ENCODE data around the gene PALD1. TPM values are rescaled to one million over a fixed set of nuclear protein-coding genes. Genes with fewer than 3 reads are reported as not detected.

Gene PALD1
- total and polyA plus RNA-seq, 7 donors = 1.8 to 33.8 (median 13.9) TPM

DNA sequence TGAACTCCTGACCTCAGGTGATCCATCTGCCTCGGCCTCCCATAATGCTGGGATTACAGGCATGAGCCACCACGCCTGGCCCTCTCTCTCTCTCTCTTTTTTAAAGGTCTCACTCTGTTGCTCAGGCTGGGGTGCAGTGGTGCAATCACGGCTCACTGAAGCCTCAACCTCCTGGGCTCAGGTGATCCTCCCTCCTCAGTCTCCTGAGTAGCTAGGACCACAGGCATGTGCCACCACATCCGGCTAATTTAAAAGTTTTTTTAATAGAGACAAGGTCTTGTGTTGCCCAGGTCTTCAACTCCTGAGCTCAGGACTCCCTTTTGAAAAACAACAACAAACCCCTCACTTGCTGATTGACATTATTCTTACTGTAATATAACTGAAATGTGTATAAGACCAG, 11.6 kb downstream of the PALD1 start:
- Histone ChIP-seq H3K27me3 (no peaks in the 10 kb centered on the region), H3K4me1 (peaks cover 0 to 80% (median 35%) of the 10 kb centered on the region in 4 donors), H3K4me3 (no peak overlapping the region), H3K9me3 (no peaks in the 10 kb centered on the region), H3K27ac (peak overlapping the region in 2 of 4 donors; percentile 61 to 84), H3K36me3 (peaks cover 0 to 10% (median 0%) of the 10 kb centered on the region in 4 donors)
- TF ChIP-seq, protein P1, sequence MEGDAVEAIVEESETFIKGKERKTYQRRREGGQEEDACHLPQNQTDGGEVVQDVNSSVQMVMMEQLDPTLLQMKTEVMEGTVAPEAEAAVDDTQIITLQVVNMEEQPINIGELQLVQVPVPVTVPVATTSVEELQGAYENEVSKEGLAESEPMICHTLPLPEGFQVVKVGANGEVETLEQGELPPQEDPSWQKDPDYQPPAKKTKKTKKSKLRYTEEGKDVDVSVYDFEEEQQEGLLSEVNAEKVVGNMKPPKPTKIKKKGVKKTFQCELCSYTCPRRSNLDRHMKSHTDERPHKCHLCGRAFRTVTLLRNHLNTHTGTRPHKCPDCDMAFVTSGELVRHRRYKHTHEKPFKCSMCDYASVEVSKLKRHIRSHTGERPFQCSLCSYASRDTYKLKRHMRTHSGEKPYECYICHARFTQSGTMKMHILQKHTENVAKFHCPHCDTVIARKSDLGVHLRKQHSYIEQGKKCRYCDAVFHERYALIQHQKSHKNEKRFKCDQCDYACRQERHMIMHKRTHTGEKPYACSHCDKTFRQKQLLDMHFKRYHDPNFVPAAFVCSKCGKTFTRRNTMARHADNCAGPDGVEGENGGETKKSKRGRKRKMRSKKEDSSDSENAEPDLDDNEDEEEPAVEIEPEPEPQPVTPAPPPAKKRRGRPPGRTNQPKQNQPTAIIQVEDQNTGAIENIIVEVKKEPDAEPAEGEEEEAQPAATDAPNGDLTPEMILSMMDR (IDR thresholded peaks at IDR 0.05) = no peak
- no peak for TF ChIP-seq POLR2A (IDR thresholded peaks at IDR 0.05)
- no peak for TF ChIP-seq POLR2AphosphoS5 (IDR thresholded peaks at IDR 0.05)
- no peak for TF ChIP-seq EP300 (IDR thresholded peaks at IDR 0.05)
- 83 to 90% methylated on average over 4 of the region's 4 CpGs for WGBS, 2 donors
- no peak for DNase-seq
- intact Hi-C loops (cut with DNase I) = no loop called here

DNA sequence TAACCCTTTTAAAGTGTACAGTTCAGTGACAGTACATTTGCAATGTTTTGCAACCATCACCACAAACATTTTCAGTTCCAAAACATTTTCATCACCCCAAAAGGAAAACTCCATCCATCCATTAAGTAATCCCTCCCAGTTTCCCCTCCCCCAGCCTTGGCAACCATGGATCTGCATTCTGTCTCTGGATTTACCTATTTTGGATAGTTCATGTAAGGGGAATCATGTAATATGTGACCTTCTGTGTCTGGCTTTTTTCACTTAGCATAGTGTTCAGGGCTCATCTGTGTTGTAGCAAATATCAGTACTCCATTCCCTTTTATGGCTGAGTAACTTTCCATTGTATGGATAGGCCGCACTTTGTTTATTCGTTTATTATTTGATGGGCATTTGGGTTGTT, 13.0 kb downstream of the PALD1 start:
- Histone ChIP-seq H3K4me1 (peaks cover 0 to 68% (median 35%) of the 10 kb centered on the region in 4 donors), H3K27me3 (no peaks in the 10 kb centered on the region), H3K27ac (peak overlapping the region in 3 of 4 donors; percentile 41 to 84 (median 61)), H3K4me3 (no peak overlapping the region), H3K9me3 (no peaks in the 10 kb centered on the region), H3K36me3 (no peaks in the 10 kb centered on the region)
- intact Hi-C loops (cut with DNase I) = no loop called here
- DNase-seq = peak; percentile 82
- 93 to 94% methylated on average over 2 of the region's 2 CpGs for WGBS, 2 donors
- TF ChIP-seq, protein P1 (IDR thresholded peaks at IDR 0.05) = no peak
- TF ChIP-seq POLR2AphosphoS5 (IDR thresholded peaks at IDR 0.05) = peak; percentile 73 to 88 (median 78)
- TF ChIP-seq EP300 (IDR thresholded peaks at IDR 0.05) = peak in 3 of 4 donors; percentile 58 to 84 (median 66)
- TF ChIP-seq POLR2A (IDR thresholded peaks at IDR 0.05) = no peak

DNA sequence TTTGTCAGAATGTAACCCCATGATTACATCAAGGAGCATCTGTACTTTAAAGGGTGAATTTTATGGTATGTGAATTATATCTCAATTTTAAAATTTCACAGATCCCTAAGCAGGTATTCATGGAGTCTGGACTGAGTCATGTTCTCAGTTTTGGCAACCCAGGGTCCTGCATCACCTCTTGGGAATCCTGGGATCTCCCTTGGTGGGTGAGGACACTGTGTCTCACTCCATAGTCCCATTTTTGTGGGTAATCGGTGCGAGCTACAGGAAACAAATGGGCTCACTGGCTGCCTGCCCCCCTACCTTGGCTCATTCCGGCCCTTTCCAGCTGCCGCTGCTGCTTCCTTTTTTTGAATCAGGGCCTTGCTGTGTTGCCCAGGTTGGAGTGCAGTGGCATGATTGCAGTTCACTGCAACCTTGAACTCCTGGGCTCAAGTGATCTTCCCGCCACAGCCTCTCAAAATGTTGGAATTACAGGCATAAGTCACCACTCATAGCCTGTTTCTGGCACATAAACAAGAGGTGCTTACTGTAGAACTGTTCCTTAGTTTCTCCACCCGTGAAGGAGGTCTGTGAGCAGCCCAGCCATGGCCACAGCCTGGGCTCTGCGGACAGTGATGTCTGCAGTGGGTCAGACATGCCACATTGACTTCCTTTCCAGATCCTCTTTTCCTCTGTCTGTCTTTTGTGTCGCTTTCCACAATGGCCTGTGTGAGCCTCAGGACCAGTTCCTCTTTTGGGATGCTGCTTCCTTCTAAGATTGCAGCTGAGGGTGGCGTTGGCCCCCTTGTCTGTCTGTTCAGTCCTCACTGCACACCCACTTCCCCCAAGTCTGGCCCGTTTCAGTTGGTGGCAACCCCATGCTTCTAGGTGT, 14.5 kb downstream of the PALD1 start:
- no peaks in the 10 kb centered on the region for H3K36me3 ChIP-seq
- no peaks in the 10 kb centered on the region for H3K9me3 ChIP-seq
- 63 to 84% methylated on average over 10 of the region's 10 CpGs for WGBS, 2 donors
- intact Hi-C loops (cut with DNase I) = no loop called here
- DNase-seq = no peak
- peaks cover 0 to 68% (median 35%) of the 10 kb centered on the region in 4 donors for H3K4me1 ChIP-seq
- peak overlapping the region in 3 of 4 donors; percentile 50 to 84 (median 61) for H3K27ac ChIP-seq
- TF ChIP-seq EP300 (IDR thresholded peaks at IDR 0.05) = no peak
- TF ChIP-seq POLR2AphosphoS5 (IDR thresholded peaks at IDR 0.05) = peak in 2 of 4 donors; percentile 19 to 32
- no peak overlapping the region for H3K4me3 ChIP-seq
- H3K27me3 ChIP-seq = no peaks in the 10 kb centered on the region

DNA sequence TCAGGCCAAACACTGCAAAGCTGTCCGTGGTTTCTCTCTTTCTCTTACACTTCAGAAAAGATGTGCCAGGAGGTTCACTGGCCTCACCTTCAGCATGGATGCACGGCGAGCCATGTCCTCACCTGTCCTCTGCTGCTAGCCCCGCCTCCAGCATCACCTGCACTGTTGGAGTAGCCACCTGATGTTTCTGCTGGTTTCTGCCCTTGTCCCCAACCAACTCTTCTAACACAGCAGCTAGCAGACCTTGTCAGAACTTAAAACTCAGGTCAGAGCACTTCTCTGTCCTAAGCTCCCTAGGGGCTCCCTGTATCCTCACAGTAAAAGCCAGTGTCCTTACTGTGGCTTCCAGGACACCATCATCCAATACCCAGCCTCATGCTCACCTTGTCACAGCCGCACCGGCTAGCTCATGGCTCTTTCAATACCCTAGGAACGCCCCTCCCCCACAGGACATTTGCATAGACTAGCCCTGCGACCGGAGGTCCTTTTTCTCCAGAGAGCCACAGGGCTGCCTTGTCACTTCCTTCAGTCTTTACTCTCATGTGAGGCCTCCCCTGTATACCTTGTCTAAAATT, 15.2 kb downstream of the PALD1 start:
- 43 to 62% methylated on average over 9 of the region's 9 CpGs for WGBS, 2 donors
- intact Hi-C loops (cut with DNase I) = no loop called here
- H3K27me3 ChIP-seq = no peaks in the 10 kb centered on the region
- H3K27ac ChIP-seq = peak overlapping the region in 3 of 4 donors; percentile 50 to 84 (median 61)
- no peaks in the 10 kb centered on the region for H3K9me3 ChIP-seq
- no peak overlapping the region for H3K4me3 ChIP-seq
- H3K4me1 ChIP-seq = peaks cover 0 to 68% (median 36%) of the 10 kb centered on the region in 4 donors
- no peak for DNase-seq
- no peaks in the 10 kb centered on the region for H3K36me3 ChIP-seq
- TF ChIP-seq, protein P1 (IDR thresholded peaks at IDR 0.05) = no peak
- no peak for TF ChIP-seq POLR2A (IDR thresholded peaks at IDR 0.05)
- no peak for TF ChIP-seq EP300 (IDR thresholded peaks at IDR 0.05)
- TF ChIP-seq POLR2AphosphoS5 (IDR thresholded peaks at IDR 0.05) = no peak

DNA sequence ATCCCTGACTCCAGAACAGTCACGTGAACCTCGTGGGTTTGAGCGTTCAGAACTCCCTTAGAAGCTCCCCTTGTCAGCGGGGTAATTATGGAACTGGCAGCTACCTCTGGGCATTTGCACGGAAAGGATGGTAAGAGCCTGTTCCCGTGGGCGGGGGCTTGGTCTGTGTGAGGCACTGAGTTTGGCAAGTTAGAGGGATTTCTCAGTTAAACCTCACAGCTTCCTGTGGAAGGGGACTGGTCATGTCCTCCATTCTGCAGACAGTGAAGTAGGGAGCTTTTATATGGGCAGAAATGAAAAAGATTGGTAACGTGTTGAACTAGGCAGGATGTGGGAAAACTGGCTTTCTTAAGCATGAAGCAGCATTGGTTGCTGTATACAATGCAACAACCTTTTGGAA, 16.0 kb downstream of the PALD1 start:
- no peaks in the 10 kb centered on the region for H3K9me3 ChIP-seq
- peak overlapping the region in 2 of 4 donors; percentile 61 to 84 for H3K27ac ChIP-seq
- no peak overlapping the region for H3K4me3 ChIP-seq
- peaks cover 0 to 68% (median 41%) of the 10 kb centered on the region in 4 donors for H3K4me1 ChIP-seq
- WGBS, 2 donors = 50 to 64% methylated on average over 8 of the region's 8 CpGs
- TF ChIP-seq, protein P1 (IDR thresholded peaks at IDR 0.05) = no peak
- no peak for TF ChIP-seq POLR2AphosphoS5 (IDR thresholded peaks at IDR 0.05)
- TF ChIP-seq POLR2A (IDR thresholded peaks at IDR 0.05) = no peak
- no peak for TF ChIP-seq EP300 (IDR thresholded peaks at IDR 0.05)
- no peaks in the 10 kb centered on the region for H3K27me3 ChIP-seq
- no peaks in the 10 kb centered on the region for H3K36me3 ChIP-seq
- intact Hi-C loops (cut with DNase I) = no loop called here
- no peak for DNase-seq

Data from sigmoid colon (tissue), 7 donors.